22Rv1 (cell line): ENCODE data around the gene PDPN.

Experiments used
- CTCF ChIP-seq: fragments of 450-650 bp; IDR thresholded peaks from 2 replicates; pipeline ENCODE4 v1.5.1; 2017; ENCODE audit warnings: mild to moderate bottlenecking
- ZFX ChIP-seq: fragments of 450-650 bp; IDR thresholded peaks from 2 replicates; pipeline ENCODE4 v1.6.1; 2017; ENCODE audit warnings: antibody characterized with exemption, borderline replicate concordance

DNA sequence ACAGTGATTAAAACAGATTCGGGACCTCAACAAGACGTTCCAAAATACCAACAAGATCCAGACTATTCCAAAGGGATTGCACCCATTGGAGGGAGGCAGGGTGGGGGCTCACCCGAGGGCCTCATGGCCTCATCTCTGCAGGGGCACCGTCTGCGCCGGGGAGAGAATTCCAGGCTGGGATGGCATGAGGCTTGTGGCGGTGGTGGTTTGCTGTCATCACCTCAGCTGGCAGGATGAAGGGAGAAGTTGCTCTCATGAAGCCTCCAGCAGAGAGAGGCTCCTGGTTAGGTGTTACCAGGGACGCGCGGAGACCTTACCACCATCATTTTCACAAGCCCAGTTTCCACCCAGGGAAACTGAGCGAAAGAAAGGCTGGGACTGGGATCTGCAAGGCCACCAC, 6.7 kb upstream of the PDPN start:
- TF ChIP-seq CTCF (no peak), ZFX (no peak)
